Measurements from ENCODE around the gene BPIFB3. TPM values are rescaled to one million over a fixed set of nuclear protein-coding genes. Genes with fewer than 3 reads are reported as not detected.

BPIFB3 gene
- total RNA-seq, 2 donors from 2014 or later, result not detected

DNA sequence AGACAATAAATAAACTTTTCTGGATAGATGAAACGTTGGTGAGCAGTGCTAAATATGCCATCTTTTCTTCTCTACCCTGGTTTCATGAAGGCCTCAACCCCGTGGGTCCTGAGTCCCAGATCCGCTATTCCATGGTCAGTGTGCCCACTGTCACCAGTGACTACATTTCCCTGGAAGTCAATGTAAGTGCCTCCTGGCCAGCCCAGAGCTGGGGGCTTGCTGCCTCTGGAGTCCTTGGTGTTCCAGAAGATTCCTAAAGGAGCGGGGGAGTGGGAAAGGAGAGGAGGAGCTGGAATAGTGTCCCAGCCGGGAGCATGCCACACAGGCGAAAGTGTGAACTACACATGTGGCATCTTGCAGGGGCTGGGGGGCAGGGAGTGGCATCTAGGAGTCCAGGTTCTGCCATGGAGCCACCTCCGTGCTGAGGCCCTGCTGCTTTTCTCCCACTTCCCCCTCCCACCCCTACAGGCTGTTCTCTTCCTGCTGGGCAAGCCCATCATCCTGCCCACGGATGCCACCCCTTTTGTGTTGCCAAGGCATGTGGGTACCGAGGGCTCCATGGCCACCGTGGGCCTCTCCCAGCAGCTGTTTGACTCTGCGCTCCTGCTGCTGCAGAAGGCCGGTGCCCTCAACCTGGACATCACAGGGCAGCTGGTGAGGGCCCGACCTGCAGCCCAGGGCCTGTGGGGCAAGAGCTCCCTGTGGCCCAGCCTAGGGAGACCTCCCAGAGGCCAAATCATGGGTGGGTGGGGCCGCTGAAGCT is 35.4 kb upstream of the BPIFB3 start:
- no peak overlapping the region for H3K4me3 ChIP-seq
- DNase-seq (ENCODE audit: low spot score) (no peak), ATAC-seq (ENCODE audit: insufficient number of reproducible peaks, low FRiP score, low read depth) (no peak)
- H3K27ac ChIP-seq, result no peak overlapping the region
- H3K9me3 ChIP-seq, result no peaks in the 10 kb centered on the region
- H3K27me3 ChIP-seq (replicated peaks; ENCODE audit: insufficient read depth), result no peaks in the 10 kb centered on the region
- no peaks in the 10 kb centered on the region for H3K4me1 ChIP-seq (ENCODE audit: control insufficient read depth in 1 of 2, low read depth in 2 of 2)
- no peaks in the 10 kb centered on the region for H3K36me3 ChIP-seq
- no peak for TF ChIP-seq CTCF (IDR thresholded peaks at IDR 0.05)

- ATAC-seq (ENCODE audit: insufficient number of reproducible peaks, low FRiP score, low read depth), result no peak
Measured at GRCh38 chr20:33019465-33020277, 34.0 kb upstream of the BPIFB3 start.

DNA sequence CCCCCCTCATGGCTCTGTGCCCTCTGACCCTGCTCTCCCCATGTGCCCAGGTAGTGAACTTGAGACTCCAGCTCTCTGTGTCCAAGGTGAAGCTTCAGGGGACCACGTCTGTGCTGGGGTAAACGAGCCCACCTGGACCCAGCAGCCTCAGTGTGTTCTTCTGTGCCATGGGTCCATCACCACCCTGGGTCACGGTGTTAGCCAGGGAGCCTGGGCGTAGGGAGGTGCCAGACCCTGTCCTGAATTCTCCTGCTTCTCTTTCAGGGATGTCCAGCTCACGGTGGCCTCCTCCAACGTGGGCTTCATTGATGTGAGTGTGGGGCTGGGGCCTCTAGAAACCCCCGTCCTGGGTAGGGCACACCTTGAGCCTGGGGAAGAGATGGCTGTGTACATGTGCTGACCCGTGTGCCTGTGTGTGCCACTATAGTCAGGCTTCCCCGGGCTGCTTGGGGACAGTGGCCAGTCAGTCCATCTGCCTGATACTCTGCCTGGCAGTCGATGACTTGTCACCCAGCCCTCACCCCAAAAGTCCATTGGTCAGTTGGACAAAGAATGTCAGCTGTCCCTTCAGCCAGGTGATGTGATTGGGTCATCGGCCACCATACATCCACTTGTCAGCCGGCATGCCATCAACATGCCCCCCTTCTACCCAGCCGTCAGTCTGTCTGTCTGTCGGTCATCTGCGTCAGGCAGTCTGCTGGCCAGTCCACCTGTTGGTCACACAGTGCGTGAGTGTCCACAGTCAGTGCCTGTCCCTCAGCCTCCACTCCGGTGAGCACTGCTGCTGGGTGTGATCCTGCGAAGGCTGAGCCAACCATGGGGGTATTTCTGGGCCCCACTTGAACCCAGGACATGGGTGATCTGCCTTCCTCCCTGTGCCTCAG is 33.2 kb upstream of the BPIFB3 start:
- no peaks in the 10 kb centered on the region for H3K4me1 ChIP-seq (ENCODE audit: control insufficient read depth in 1 of 2, low read depth in 2 of 2)
- DNase-seq (ENCODE audit: low spot score), result no peak
- no peak overlapping the region for H3K4me3 ChIP-seq
- H3K9me3 ChIP-seq, result no peaks in the 10 kb centered on the region
- TF ChIP-seq CTCF (IDR thresholded peaks at IDR 0.05), result no peak
- no peak overlapping the region for H3K27ac ChIP-seq
- no peak for ATAC-seq (ENCODE audit: insufficient number of reproducible peaks, low FRiP score, low read depth)
- no peaks in the 10 kb centered on the region for H3K27me3 ChIP-seq (replicated peaks; ENCODE audit: insufficient read depth)
- H3K36me3 ChIP-seq, result no peaks in the 10 kb centered on the region

More at GRCh38 chr20:33019465-33020277, 34.0 kb upstream of the BPIFB3 start:
- Histone ChIP-seq H3K4me1 (ENCODE audit: control insufficient read depth in 1 of 2, low read depth in 2 of 2) (no peaks in the 10 kb centered on the region), H3K27ac (no peak overlapping the region), H3K36me3 (no peaks in the 10 kb centered on the region), H3K27me3 (replicated peaks; ENCODE audit: insufficient read depth) (no peaks in the 10 kb centered on the region), H3K9me3 (no peaks in the 10 kb centered on the region), H3K4me3 (no peak overlapping the region)
- DNase-seq (ENCODE audit: low spot score), result no peak
- no peak for TF ChIP-seq CTCF (IDR thresholded peaks at IDR 0.05)

DNA sequence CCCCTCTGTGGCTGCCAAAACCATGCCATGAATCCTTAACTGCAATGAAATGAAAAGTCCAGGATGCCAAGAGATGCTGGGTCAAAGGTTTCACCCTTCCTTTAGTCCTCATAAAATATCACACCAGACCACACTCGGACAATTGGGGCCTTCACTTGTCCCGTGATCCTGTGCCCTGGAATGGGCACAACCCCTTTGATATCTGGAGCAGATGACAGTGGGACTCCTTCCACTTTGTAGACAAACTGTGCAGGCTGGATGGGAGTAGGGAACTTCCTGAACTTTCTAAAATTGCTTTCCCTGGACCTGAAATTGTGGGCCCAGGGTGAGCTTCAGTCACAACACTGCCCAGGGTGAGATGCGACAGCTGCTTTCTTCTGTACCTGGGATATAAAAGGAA is 31.8 kb upstream of the BPIFB3 start:
- DNase-seq (ENCODE audit: low spot score), result no peak
- H3K4me1 ChIP-seq (ENCODE audit: control insufficient read depth in 1 of 2, low read depth in 2 of 2), result no peaks in the 10 kb centered on the region
- ATAC-seq (ENCODE audit: insufficient number of reproducible peaks, low FRiP score, low read depth), result no peak
- no peaks in the 10 kb centered on the region for H3K27me3 ChIP-seq (replicated peaks; ENCODE audit: insufficient read depth)
- no peak for TF ChIP-seq CTCF (IDR thresholded peaks at IDR 0.05)
- H3K9me3 ChIP-seq, result no peaks in the 10 kb centered on the region
- no peak overlapping the region for H3K27ac ChIP-seq
- H3K4me3 ChIP-seq, result no peak overlapping the region
- no peaks in the 10 kb centered on the region for H3K36me3 ChIP-seq

Measured in thoracic aorta (tissue), 2 donors.